Measurements from ENCODE around the gene SLC9A9. TPM values are rescaled to one million over a fixed set of nuclear protein-coding genes. Genes with fewer than 3 reads are reported as not detected.

SLC9A9 gene
- total and polyA plus RNA-seq, 2 of the 8 experiments (the other 6 are each of a cell fraction or from before 2014, with no cell fraction given), result 0.48 to 1.1 TPM

DNA sequence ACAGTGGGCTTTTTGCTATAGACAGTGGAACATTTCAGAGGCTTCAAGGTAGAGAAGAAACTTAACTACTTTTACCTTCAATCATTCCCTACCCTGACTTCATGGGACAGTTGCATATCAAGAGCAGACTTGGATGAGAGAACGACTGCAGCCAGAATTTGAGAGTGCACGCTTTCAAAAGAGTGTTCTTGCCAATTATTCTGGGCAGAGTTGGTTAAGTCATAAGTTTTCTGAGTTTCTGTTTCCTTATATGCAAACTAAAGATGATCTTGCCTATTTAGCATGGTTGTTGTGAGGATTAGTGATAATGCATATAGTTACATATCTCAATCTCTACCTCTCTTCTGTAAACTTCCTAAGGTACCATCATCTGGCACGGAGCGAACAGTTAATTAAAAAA is 7.6 kb downstream of the SLC9A9 start:
- no peak for FAIRE-seq
- no peaks in the 10 kb centered on the region for H3K79me2 ChIP-seq (ENCODE audit: control insufficient read depth in 1 of 2, insufficient read depth in 2 of 2, low read length in 2 of 2)
- H3K23me2 ChIP-seq (ENCODE audit: low read depth, low read length), result no peaks in the 10 kb centered on the region
- no peak for TF ChIP-seq TEAD4 (IDR thresholded peaks at IDR 0.05; ENCODE audit: low read depth, low read length)

More for the DNA sequence above, 7.6 kb downstream of the SLC9A9 start:
- CTCF ChIA-PET (ENCODE audit: partially characterized antibody), result interaction anchor here (1.1 kb wide), 1 partner anchor 65 kb away, joined by 3 read pairs; no protein-coding TSS in a partner anchor
- Histone ChIP-seq H3K4ac (replicated peaks; ENCODE audit: insufficient read length, low read depth, low read length) (no peak overlapping the region), H4K20me1 (replicated peaks in 1 of 2; ENCODE audit: control insufficient read depth in 1 of 2, insufficient read depth in 2 of 2, low read length in 2 of 2) (no peaks in the 10 kb centered on the region), H3K9me3 (ENCODE audit: insufficient read depth in 2 of 2, low read depth in 1 of 2, low read length in 1 of 2) (no peaks in the 10 kb centered on the region), H2BK5ac (ENCODE audit: low read depth, low read length) (no peak overlapping the region), H3K4me1 (replicated peaks in 1 of 4; ENCODE audit: control insufficient read depth in 3 of 4, insufficient read depth in 4 of 4, low read length in 3 of 4) (peaks cover 0 to 7% (median 0%) of the 10 kb centered on the region in 4 experiments; a peak in 1 of 7 replicates), H2BK12ac (ENCODE audit: low read depth, low read length) (no peak overlapping the region), H2AK5ac (ENCODE audit: low read depth, low read length) (no peak overlapping the region), H3K14ac (ENCODE audit: insufficient read length) (no peak overlapping the region), H2BK15ac (ENCODE audit: low read length) (no peak overlapping the region), H3K27me3 (replicated peaks in 1 of 4; ENCODE audit: control insufficient read depth in 3 of 4, extremely low read depth in 1 of 4, insufficient read depth in 3 of 4, low read length in 3 of 4) (no peaks in the 10 kb centered on the region), H2BK20ac (ENCODE audit: low read length) (no peak overlapping the region), H3K23ac (ENCODE audit: insufficient read length) (no peak overlapping the region), H2BK120ac (replicated peaks; ENCODE audit: low read depth, low read length) (no peak overlapping the region), H3K36me3 (ENCODE audit: control insufficient read depth in 2 of 4, insufficient read depth in 4 of 4, low read length in 3 of 4) (no peaks in the 10 kb centered on the region), H3K4me2 (ENCODE audit: insufficient read depth in 1 of 2, low read depth in 2 of 2, low read length in 2 of 2) (no peak overlapping the region), H3K79me1 (ENCODE audit: low read depth, low read length) (no peaks in the 10 kb centered on the region), H4K8ac (ENCODE audit: extremely low read depth, insufficient read depth, low read length) (no peak overlapping the region), H4K5ac (ENCODE audit: insufficient read length, low read depth, low read length) (no peak overlapping the region), H3K27ac (ENCODE audit: low read depth, low read length) (no peak overlapping the region), H3K18ac (ENCODE audit: extremely low read depth, low read length) (no peak overlapping the region; the same call in 1 of the 2 replicates), H3K9ac (replicated peaks in 1 of 4; ENCODE audit: extremely low read depth in 1 of 4, low read depth in 3 of 4, low read length in 3 of 4) (no peak overlapping the region), H3K4me3 (ENCODE audit: extremely low read depth in 1 of 4, insufficient read depth in 2 of 4, low read depth in 3 of 4, low read length in 4 of 4) (no peak overlapping the region), H4K91ac (replicated peaks; ENCODE audit: insufficient read length, low read length) (no peak overlapping the region), H3K56ac (replicated peaks; ENCODE audit: insufficient read length, low read depth, low read length) (no peak overlapping the region), H2AFZ (ENCODE audit: low read length) (no peak overlapping the region)
- DNase-seq (ENCODE audit: low read depth in 1 of 2, low spot score in 2 of 2), result no peak
- POLR2A ChIA-PET (ENCODE audit: partially characterized antibody), result no interaction called here
- 93% methylated on average over 4 of the region's 4 CpGs; no CpG with 5 or more reads in 1 of the 2 experiments for WGBS, 2 experiments (ENCODE audit: extremely low coverage in 1 of 2, insufficient coverage in 1 of 2, insufficient read length in 1 of 2, insufficient replicate concordance in 2 of 2, low coverage in 1 of 2, low lambda C conversion rate in 2 of 2, missing lambda C conversion rate in 1 of 2)
